OCI-M2 (cell line): ENCODE measurements around the gene FHOD3.

Experiments used
- DNase-seq: peaks from one replicate; lab custom pipeline; 2025; ENCODE audit not compliant: unreplicated experiment; lab: John Stamatoyannopoulos, UW

FHOD3 gene

DNA sequence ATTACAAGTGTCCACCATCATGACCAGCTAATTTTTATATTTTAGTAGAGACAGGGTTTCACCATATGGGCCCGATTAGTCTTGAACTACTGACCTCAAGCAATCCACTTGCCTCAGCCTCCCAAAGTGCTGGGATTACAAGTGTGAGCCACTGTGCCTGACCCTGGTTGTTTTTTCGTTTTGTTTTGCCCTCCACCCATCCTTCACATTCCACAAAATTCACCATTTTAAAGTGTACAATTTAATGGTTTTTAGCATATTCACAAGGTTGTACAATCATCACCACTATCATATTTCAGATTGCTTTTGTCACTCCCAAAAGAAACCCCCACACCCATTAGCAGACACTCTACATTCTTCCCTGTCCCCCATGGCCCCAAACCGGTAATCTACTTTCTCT lies 316.3 kb downstream of the FHOD3 start:
- DNase-seq: no peak

DNA sequence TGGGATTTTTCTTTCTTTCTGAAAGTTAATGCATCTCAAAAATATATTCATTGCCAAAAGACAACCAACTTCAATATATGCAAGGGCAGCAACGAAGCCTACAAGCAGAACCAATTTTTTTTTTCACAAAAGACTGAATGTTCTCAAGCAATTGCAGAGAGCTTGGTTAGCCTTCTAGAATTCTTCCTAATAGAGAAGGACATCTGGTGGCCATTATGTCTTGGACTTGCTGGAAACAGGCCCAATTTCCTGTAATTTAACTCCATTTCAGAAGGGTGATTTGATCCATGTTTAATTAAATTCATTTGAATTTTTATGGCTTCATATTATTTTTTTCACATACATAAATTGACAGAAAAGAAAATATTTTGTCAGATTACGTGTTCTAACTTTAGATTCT lies 323.3 kb downstream of the FHOD3 start:
- DNase-seq: no peak

DNA sequence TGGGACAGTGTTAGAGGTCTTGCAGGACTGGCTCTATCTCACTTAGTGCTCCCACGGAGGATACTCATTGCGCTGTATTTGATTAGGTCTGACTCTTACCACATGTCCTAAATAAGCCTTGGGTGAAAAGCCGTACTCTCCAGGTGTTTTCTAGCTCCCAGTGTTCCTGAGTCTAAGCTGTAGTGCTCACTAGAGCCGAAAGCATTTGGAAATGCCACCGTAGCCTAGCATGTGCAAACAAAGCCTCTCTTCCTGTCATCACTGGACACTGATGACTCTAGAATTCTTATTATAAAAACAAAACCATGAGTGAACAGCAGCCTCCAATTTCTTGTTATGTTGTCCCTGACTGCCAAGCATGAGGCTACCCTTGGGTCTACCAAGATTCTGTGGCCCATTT lies 325.1 kb downstream of the FHOD3 start:
- DNase-seq: no peak

- no peak for DNase-seq
Measured at GRCh38 chr18:36623091-36623490, 325.6 kb downstream of the FHOD3 start.

DNA sequence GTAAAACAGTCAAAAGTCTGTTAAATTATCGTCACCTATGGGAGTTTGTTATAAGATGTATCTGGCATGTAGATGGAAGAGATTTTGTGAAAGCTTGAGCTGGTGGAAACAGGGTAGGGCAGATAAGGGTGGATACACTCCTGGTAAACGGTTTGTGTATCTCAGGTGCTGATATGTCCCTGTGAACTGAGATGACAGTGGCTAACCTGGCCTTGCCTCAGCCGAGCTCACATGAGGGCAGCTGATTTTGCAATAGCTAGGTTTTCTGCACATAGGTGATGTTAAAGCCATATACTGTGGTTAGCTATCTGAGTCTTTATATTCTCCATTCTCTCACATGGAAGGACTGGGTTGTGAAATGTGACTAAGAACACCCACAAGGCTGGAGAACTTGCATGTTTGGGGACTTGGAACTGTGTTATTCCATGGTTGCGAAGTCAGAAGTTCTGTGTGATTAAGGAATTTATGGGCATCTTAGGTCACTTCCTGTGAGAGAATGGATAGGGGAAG lies 326.2 kb downstream of the FHOD3 start:
- no peak for DNase-seq

GRCh38 chr18:36624451-36625167 lies 327.1 kb downstream of the FHOD3 start:
- DNase-seq: no peak

- DNase-seq: no peak
Measured at GRCh38 chr18:36625386-36625785, 327.9 kb downstream of the FHOD3 start.

GRCh38 chr18:36627637-36628036 lies 330.1 kb downstream of the FHOD3 start:
- DNase-seq: no peak

DNA sequence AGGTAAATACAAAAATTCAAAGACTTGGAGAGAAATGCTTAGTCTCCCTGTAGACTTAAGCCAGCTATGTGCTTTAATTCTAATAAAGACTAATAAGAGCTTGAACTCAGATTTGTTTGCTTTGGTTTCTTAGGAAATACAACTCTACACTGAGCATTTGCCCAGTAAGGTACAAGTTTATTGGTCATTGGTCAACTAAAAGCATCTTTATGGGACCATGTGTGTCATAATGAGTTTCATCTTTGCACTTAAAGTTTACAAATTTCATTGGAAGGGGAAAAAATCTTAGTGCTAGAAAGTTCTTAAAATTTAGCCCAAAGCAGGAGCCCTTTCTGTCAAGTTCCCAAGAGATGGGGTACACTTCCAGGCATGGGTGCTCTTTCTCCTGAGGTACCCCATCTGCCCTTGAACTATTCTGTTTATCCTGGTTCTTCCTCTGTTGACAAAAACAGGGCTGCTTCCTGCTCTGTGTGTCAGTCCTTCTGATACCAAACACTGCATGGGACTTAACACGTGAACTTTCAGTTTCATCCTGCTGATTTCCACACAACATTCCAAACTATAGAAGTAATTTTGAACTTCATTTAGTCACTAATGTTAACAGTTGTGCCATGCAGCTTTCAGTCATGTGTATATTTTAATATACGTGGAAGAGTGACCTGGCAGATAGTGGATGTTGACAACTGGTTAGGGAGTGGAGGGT lies 331.1 kb downstream of the FHOD3 start:
- no peak for DNase-seq

- no peak for DNase-seq
Measured at GRCh38 chr18:36629138-36629530, 331.6 kb downstream of the FHOD3 start.

DNA sequence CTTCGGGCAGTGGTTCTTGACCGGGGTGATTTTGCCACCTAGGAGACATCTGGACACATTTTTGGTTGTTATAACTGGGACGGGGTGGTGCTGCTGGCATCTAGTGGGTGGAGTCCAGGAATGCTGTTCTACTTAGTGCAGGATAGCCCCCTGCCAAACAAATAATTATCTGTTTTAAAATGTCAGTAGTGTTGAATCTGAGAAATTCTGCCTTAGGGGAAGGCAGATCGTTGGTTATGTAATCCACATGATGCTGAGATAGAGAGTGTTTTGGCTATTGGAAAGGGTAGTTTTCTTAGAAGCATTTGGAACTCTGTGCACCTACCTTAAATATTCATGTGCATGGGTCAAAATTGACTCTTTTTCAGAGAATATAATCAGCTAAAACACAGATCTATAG lies 332.3 kb downstream of the FHOD3 start:
- DNase-seq: no peak

GRCh38 chr18:36630917-36631316 lies 333.4 kb downstream of the FHOD3 start:
- DNase-seq: no peak

- DNase-seq: no peak
Measured at GRCh38 chr18:36633961-36634412, 336.5 kb downstream of the FHOD3 start.

GRCh38 chr18:36634573-36635216 lies 337.2 kb downstream of the FHOD3 start:
- DNase-seq: no peak

DNA sequence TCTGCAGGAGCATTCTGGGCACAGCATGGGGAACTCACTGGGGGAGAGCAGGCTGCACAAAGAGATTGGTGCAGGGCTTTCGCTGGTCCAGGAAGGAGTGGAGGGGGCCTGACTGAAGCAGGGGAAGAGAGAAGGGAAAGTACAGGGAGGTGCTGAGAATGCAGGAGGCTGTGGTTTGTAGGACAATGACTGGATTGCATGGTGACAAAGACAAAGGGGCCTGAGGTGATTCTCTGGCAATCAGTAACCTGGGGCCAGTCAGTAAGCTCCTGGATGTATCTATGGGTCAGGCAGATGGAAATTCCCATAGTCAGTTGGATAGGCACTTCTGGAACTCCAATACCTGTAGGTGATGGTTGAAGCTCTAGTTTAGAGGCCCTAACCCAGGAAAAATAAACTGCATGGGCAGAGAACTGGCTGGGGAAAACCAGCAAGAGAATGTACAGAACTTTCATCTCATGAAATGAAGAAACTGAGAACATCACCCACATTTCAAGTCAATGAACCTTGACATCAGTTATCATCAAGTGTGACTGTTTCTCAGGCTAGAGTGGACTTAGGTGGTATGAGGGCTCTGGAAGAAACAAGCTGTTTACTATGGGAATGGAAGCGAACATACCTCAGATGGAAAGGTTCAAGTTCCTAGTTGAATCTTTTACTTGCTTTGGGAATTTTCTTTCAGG lies 338.0 kb downstream of the FHOD3 start:
- DNase-seq: no peak

- no peak for DNase-seq
Measured at GRCh38 chr18:36636237-36636817, 338.8 kb downstream of the FHOD3 start.

GRCh38 chr18:36638224-36638623 lies 340.7 kb downstream of the FHOD3 start:
- DNase-seq: no peak

DNA sequence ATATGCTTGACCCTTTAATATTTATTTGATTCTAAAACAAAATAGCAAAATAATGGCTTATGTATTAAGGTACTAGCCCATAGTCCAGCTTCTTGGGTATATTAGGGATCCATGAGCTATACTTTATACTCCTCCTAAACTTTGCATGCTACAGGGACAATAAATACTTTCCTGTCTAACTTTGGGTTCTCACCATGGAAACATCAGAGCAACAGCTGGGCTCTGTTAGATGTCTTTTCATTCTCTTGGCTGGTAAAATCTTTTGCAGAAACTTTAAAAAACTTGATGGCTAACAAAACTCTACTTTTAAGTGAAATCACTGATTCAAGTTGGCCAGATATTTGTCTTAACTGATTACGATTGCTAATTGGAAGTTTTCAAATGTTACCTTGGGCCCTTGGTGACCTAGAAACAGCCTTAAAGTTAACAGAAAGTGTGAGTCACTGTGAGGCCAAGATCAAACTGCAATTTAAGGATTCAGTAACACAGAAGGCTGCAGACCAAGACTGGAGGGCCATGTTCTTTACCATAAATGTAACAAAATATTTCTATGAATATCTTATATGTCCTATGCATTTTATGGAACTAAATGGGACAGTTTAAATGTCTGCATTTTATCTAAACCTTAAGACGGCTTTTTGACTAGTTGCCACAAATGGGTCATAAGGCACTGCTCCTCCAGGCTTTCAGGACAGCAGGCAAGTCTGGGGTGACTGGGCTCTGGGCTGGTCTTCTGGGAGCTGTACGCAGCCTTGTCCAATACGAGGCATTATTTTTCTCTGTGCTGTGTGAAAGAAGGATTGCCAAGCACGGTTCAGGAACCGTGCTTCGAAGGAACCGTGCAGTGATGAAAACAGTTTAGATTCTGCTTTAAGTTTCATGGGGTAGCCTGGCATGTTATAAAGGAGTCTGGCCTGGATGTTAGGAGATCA lies 342.8 kb downstream of the FHOD3 start:
- no peak for DNase-seq

DNA sequence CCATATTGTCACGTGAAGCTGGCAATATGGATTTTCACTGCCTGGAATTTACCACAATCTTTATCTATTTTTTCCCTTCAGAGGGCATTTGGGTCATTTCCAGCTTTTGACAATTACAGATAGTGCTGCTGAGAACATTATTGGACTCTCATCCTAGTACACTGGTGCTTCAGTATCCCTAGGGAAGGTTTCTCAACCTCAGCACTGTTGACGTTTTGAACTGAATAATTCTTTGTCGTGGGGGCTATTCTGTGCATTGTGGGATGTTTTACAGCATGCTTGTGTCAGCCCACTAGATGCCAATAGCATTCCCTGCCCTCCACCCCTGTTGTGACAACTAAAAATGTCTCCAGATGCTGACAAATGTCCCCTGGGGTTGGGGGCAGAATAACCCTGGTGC lies 345.5 kb downstream of the FHOD3 start:
- DNase-seq: no peak

GRCh38 chr18:36648803-36649202 lies 351.3 kb downstream of the FHOD3 start:
- DNase-seq: no peak
